Middle frontal gyrus (tissue), 1 donor: ENCODE data around the gene FXYD5.

Experiments
- DNase-seq: peaks from one replicate; pipeline ENCODE4 v3.0.0-alpha.2; 2015; ENCODE audit warnings: low spot score; ENCODE audit errors: extremely low spot score

Gene FXYD5

DNA sequence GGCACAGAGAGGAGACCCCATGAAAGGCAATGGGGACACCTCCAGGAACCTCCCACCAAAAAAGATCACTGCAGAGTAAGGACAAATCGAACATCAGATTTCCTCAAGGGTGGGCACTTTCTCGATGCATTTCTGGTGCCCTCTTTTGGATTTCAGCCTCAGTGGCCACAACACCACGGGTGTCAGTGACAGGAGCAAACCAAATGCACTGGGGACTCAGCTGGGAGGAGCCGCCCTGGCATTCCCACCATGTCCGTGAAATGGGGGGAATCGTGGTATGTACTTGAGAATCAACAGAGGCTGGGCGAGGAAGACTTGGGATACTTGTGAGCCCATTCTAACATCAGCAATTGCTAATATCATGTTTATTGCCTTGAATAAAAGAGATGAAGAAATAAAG, 57.7 kb downstream of the FXYD5 start:
- DNase-seq = no peak

DNA sequence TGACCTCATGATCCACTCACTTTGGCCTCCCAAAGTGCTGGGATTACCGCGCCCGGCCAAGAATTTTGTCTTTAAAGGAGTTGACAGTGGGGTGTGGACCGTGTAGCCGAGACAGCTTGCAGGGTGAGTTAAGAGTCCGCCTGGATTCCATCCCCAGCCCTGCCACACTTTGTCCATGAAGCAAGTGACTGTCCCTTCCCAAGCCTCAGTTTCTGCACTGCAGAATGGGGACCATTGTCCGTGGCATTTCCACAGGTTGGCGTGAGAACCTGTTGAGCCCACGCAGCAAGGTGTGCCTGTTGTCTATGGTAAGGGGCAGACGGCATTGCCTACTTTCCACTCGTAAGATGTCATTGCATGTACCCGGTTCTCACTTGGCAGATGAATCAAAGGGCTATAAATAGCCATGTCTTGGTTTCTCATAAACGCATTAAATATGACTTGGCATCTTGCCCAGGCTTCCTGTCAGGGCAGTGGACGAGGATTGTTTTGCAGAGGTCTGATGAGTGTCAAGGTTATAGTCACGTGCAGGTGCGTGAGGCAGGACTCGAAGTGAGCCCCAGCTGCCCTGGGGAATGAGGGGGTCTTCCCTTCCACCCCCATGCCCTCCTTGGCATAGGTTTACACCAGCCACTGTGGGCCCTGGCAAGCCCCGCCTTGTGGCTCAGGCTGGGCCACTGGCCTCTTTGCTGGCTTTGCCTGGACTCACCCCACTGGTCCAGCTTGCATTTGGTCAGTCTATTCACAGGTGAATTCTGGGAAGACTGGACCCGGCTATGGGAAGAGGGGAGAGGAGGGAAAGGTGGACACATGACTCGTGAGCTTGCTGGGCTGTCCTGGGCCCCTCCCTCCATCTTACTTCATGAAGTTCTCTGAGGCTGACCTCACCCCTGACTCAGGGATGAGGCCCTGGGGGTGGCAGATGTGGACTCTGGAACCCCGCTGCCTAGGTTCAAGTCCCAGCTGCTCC, 59.4 kb downstream of the FXYD5 start:
- DNase-seq = no peak

DNA sequence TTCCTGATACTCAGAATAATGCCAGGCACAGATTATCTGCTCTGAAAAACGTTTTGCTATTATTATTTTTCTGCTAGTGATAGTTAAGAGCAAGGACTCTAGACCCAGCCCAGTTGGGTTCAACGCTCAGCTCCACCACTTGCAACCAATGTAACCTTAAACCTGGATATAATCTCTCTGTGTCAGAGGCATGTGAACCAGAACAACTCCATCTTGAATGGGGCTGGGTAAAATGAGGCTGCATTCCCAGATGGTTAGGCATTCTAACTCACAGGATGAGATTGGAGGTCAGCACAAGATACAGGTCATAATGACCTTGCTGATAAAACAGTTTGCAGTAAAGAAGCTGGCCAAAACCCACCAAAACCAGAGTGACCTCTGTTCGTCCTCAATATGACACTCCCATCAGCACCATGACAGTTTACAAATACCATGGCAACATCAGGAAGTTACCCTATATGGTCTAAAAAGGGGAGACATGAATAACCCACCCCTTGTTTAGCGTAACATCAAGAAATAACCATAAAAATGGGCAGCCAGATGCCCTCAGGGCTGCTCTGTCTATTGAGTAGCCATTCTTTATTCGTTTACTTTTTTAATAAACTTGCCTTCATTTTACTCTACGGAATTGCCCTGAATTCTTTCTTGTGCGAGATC, 60.4 kb downstream of the FXYD5 start:
- DNase-seq = no peak

DNA sequence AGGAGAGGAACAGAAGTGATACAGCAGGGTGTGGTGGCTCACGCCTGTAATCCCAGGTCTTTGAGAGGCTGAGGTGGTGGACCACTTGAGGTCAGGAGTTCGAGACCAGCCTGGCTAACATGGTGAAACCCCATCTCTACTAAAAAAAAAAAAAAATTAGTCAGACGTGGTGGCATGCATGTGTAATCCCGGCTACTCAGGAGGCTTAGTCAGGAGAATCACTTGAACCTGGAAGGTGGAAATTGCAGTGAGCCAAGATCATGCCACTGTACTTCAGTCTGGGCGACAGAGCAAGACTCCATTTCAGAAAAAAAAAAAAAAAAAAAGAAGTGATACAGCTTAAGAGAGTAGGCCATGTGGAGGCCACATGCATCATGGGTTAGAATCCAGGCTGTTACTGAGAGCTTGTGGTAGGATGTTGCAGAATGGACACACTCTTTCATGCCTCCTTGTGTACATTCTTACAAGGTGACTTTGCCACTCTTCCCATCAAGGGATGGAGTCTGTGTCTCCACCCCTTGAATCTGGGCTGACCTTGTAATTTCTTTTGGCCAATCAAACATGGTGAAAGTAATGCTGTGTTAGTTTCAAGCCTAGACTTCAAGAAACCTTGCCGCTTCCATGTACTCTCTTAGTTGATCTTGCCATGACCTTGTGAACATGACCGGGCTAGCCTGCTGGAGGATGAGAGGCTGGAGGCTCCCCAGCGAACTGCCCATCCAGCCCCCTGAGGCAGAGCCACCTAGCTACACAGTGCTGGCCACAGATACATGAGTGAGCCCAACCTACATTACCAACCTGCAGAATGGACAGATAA, 61.7 kb downstream of the FXYD5 start:
- DNase-seq = no peak

DNA sequence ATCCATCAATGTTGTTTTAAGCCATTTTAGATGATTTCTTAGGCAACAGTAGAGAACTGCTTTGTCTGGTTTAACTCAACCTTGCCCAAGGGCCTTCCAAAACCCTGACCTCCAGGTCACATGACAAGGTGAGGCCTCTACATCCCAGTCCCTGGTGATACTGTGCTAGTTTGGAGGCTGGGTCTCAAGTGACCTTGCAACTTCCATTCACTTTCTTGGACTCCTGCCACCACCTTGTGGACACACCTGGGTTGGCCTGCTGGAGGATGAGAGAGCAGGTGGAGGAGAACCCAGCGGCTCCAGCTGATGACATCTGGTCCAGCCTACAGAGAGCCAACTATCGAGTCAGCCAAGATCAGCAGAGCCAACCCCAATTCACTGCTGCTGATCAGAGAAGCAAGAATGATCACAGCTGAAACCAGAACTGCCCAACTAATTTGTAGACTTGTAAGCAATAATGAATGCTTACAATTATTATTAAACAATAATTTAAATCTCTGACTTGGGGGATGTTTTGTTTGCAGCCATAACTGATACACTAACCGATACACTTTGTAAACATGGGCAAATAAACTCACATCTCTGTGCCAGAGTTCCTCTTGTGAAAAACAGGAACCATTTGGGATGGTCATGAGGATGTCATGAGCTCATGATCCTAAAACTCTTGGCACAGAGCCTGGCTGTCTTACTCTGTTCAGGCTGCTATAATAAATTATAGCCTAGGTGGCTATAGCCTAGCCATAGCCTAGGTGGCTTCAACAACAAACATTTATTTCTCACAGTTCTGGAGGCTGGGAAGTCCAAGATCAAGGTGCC, 62.5 kb downstream of the FXYD5 start:
- no peak for DNase-seq

DNA sequence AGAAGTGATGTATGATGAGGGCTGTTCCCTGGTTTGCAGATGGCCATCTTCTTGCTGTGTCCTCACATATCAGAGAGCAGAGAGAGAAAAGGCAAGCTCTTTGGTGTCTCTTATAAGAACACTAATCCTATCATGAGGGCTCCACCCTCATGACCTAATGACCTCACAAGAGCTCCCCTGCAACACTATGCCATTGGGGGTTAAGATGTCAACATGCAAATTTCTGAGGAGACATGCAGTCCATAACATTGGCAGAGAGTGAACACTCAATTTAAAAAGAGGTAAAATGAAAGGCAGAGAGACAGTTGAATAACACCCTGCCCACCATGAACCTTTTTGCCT, 63.1 kb downstream of the FXYD5 start:
- DNase-seq = no peak

DNA sequence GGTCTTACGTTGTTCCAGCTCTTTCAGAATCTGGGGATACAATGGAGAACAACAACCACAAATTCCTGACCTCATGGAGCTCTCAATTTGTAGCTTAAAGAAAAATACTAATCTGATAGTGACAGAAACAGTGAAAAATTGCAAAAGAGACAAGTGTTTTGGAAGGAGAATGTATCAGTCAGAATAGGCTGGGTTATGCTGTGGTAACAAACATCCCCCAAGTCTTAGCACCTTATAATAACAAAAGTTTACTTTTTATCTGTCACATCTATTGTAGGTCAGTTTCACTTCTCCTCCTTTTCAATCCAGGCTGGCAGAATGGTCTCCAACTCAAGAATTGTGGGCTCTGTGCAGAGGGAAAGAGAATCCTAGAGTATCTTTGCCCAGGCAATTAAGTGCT, 64.5 kb downstream of the FXYD5 start:
- no peak for DNase-seq
